A549 (cell line): ENCODE results near the gene TBATA. TPM values are rescaled to one million over a fixed set of nuclear protein-coding genes. Genes with fewer than 3 reads are reported as not detected.

ENCODE experiments used
- ATAC-seq, 2 experiments: fragments of 200-7000 bp in 1 of 2; fragments of >200 bp in 1 of 2; cut with Nextera tagmentation in 1 of 2; cut with Tn5 transposase in 1 of 2; 3 replicates each; pipeline versions ENCODE4 v1.8.0 to v1.9.1; 2018 to 2020; ENCODE audit warnings: mild to moderate bottlenecking in 1 of 2, moderate library complexity in 1 of 2
- CTCF ChIA-PET: fragments of 300-600 bp; sonication (Branson Sonifier 250); formaldehyde crosslinking; extraction: SDS; loops from one replicate; lab custom pipeline; 2021; ENCODE audit warnings: antibody characterized with exemption, inconsistent platforms; lab: Yijun Ruan, JAX
- POLR2A ChIA-PET: fragments of 350-600 bp; formaldehyde crosslinking; extraction: SDS; loops from one replicate; lab custom pipeline; 2021; ENCODE audit warnings: antibody characterized with exemption, inconsistent platforms; lab: Yijun Ruan, JAX
- DNase-seq, 2 experiments: peaks; one replicate each; pipeline versions ENCODE4 v3.0.0 to v3.0.0-alpha.2; 2011 to 2016; ENCODE audit warnings: low read depth in 1 of 2, low spot score in 1 of 2
- FAIRE-seq: peaks from 2 replicates; lab custom pipeline; 2011; peaks lifted over from hg19 to GRCh38; lab: Jason Lieb, UNC
- H3K27ac ChIP-seq, 2 experiments: fragments of >200 bp; sonication (Bioruptor Twin); formaldehyde crosslinking; 3 replicates each; pipeline ENCODE4 v1.5.1; 2016 to 2017
- H3K4me1 ChIP-seq: fragments of >200 bp; sonication (Bioruptor Twin); formaldehyde crosslinking; 3 replicates; pipeline ENCODE4 v1.6.1; 2016
- H3K4me2 ChIP-seq: fragments of >200 bp; sonication (Bioruptor Twin); formaldehyde crosslinking; 3 replicates; pipeline ENCODE4 v1.6.1; 2016
- H3K4me3 ChIP-seq: fragments of >200 bp; sonication (Bioruptor Twin); formaldehyde crosslinking; 3 replicates; pipeline ENCODE4 v1.5.1; 2016
- H3K9me3 ChIP-seq: fragments of >200 bp; sonication (Bioruptor Twin); formaldehyde crosslinking; 3 replicates; pipeline ENCODE4 v1.6.1; 2016
- ATOH8 ChIP-seq: fragments of 250-450 bp; sonication (Bioruptor Pico); IDR thresholded peaks from 2 replicates; pipeline ENCODE4 v1.5.0; 2020; ENCODE audit warnings: low read depth, mild to moderate bottlenecking, moderate library complexity
- BCL3 ChIP-seq: fragments of >200 bp; sonication (Bioruptor Twin); formaldehyde crosslinking; IDR thresholded peaks from 3 replicates; pipeline ENCODE4 v1.6.1; 2016
- BHLHE40 ChIP-seq: IDR thresholded peaks from 2 replicates; pipeline ENCODE4 v1.6.1; 2012; ENCODE audit warnings: low read depth, low read length, inconsistent platforms
- CHD4 ChIP-seq: fragments of 200-600 bp; sonication (generic); IDR thresholded peaks from 2 replicates; pipeline ENCODE4 v1.6.1; 2016; ENCODE audit warnings: antibody characterized with exemption, mild to moderate bottlenecking, borderline replicate concordance
- E2F6 ChIP-seq: IDR thresholded peaks from 2 replicates; pipeline ENCODE4 v1.6.1; 2012; ENCODE audit warnings: low read depth, borderline replicate concordance
- EP300 ChIP-seq, 2 experiments: fragments of >200 bp; sonication (Bioruptor Twin); formaldehyde crosslinking; IDR thresholded peaks; 2 replicates in 1 of 2; 3 replicates in 1 of 2; pipeline ENCODE4 v1.6.1; 2016 to 2017
- ESRRA ChIP-seq: fragments of 150-350 bp; IDR thresholded peaks from 2 replicates; pipeline ENCODE4 v1.6.1; 2014; ENCODE audit warnings: mild to moderate bottlenecking, low read length, borderline replicate concordance
- HDAC2 ChIP-seq: fragments of 200-600 bp; sonication (generic); IDR thresholded peaks from 2 replicates; pipeline ENCODE4 v1.6.1; 2016
- HES2 ChIP-seq: fragments of >200 bp; sonication (Bioruptor Twin); formaldehyde crosslinking; IDR thresholded peaks from 2 replicates; pipeline ENCODE4 v1.6.1; 2016
- HOXA7 ChIP-seq: fragments of 250-450 bp; sonication (Bioruptor Pico); IDR thresholded peaks from 2 replicates; pipeline ENCODE4 v1.5.0; 2020; ENCODE audit warnings: mild to moderate bottlenecking, moderate library complexity
- HOXB13 ChIP-seq: fragments of 250-450 bp; sonication (Bioruptor Pico); IDR thresholded peaks from 2 replicates; pipeline ENCODE4 v1.5.0; 2020; ENCODE audit warnings: low read depth, mild to moderate bottlenecking, moderate library complexity
- HOXB5 ChIP-seq: fragments of 250-450 bp; sonication (Bioruptor Pico); IDR thresholded peaks from 2 replicates; pipeline ENCODE4 v1.5.0; 2020; ENCODE audit warnings: mild to moderate bottlenecking, moderate library complexity
- JUN ChIP-seq, 2 experiments: fragments of >200 bp; sonication (Bioruptor Twin); formaldehyde crosslinking; IDR thresholded peaks; 2 replicates in 1 of 2; 3 replicates in 1 of 2; pipeline ENCODE4 v1.6.1; 2016 to 2017
- KDM1A ChIP-seq: fragments of 200-600 bp; sonication (generic); IDR thresholded peaks from 2 replicates; pipeline ENCODE4 v1.6.1; 2016; ENCODE audit warnings: low read depth, mild to moderate bottlenecking
- KDM5A ChIP-seq: fragments of 200-600 bp; sonication (generic); IDR thresholded peaks from 2 replicates; pipeline ENCODE4 v1.6.1; 2016; ENCODE audit warnings: antibody characterized with exemption, mild to moderate bottlenecking
- MAFK ChIP-seq: fragments of 450-650 bp; IDR thresholded peaks from 2 replicates; pipeline ENCODE4 v1.6.1; 2014; ENCODE audit not compliant: partially characterized antibody
- NPAS2 ChIP-seq: fragments of 250-450 bp; sonication (Bioruptor Pico); IDR thresholded peaks from 2 replicates; pipeline ENCODE4 v1.8.0; 2022; ENCODE audit warnings: mild to moderate bottlenecking, moderate library complexity, borderline replicate concordance
- NR3C1 ChIP-seq: fragments of >200 bp; sonication (Bioruptor Twin); formaldehyde crosslinking; IDR thresholded peaks from 3 replicates; pipeline ENCODE4 v1.6.1; 2017
- PBX3 ChIP-seq: IDR thresholded peaks from 2 replicates; pipeline ENCODE4 v1.6.1; 2012
- POLR2AphosphoS2 ChIP-seq: conservative IDR thresholded peaks from 2 replicates; pipeline ENCODE4 v1.6.1; 2012; ENCODE audit warnings: low read length, improper control_type of control experiment, inconsistent platforms
- RARB ChIP-seq: fragments of 250-450 bp; sonication (Bioruptor Pico); IDR thresholded peaks from 2 replicates; pipeline ENCODE4 v1.8.0; 2021; ENCODE audit warnings: mild to moderate bottlenecking, moderate library complexity
- RFX5 ChIP-seq: fragments of 450-650 bp; IDR thresholded peaks from 2 replicates; pipeline ENCODE4 v1.7.1; 2014; ENCODE audit warnings: antibody characterized with exemption, mild to moderate bottlenecking, moderate library complexity
- RNF2 ChIP-seq: fragments of 200-600 bp; sonication (generic); IDR thresholded peaks from 2 replicates; pipeline ENCODE4 v1.6.1; 2016; ENCODE audit warnings: low read depth, mild to moderate bottlenecking, antibody characterized with exemption, moderate library complexity, borderline replicate concordance
- SMC3 ChIP-seq: fragments of >200 bp; sonication (Bioruptor Twin); formaldehyde crosslinking; IDR thresholded peaks from 3 replicates; pipeline ENCODE4 v1.6.1; 2018; ENCODE audit warnings: inconsistent platforms
- SREBF2 ChIP-seq: fragments of 450-650 bp; IDR thresholded peaks from 2 replicates; pipeline ENCODE4 v1.6.1; 2014; ENCODE audit warnings: mild to moderate bottlenecking, moderate library complexity
- TFCP2L1 ChIP-seq: fragments of 250-450 bp; sonication (Bioruptor Pico); IDR thresholded peaks from 2 replicates; pipeline ENCODE4 v1.5.0; 2021; ENCODE audit warnings: mild to moderate bottlenecking
- USF2 ChIP-seq: fragments of 450-650 bp; IDR thresholded peaks from 2 replicates; pipeline ENCODE4 v1.6.1; 2014; ENCODE audit warnings: antibody characterized with exemption
- ZSCAN20 ChIP-seq: fragments of 250-450 bp; sonication (Bioruptor Pico); IDR thresholded peaks from 2 replicates; pipeline ENCODE4 v1.8.0; 2022; ENCODE audit warnings: mild to moderate bottlenecking, moderate library complexity
- WGBS: methylation state at CpG from one replicate; pipeline ENCODE4 v1.1.6; 2017; ENCODE audit errors: missing lambda C conversion rate; 5-methylcytosine and 5-hydroxymethylcytosine counted together
- polyA plus RNA-seq, 4 experiments: library from polyadenylated mRNA; depleted of rRNA in 3 of 4; stranded (reverse); fragments of >200 nt; fragmentation: RNase III in 1 of 4; extraction: RNeasy Plus Mini Kit Qiagen cat#74134 plus additional on column Dnase treatment in 1 of 4; gene quantifications; 2 replicates in 3 of 4; 3 replicates in 1 of 4; pipeline ENCODE4 v1.2.3, GENCODE V29; 2011 to 2017

Gene TBATA
- polyA plus RNA-seq, 2 of the 4 experiments (the other 2 are of a cell fraction): not detected

GRCh38 chr10:70809726-70810125 is 24.5 kb upstream of the TBATA start:
- POLR2A ChIA-PET: no interaction called here
- no peaks in the 10 kb centered on the region for H3K9me3 ChIP-seq
- H3K4me2 ChIP-seq: no peak overlapping the region
- H3K27ac ChIP-seq: no peak overlapping the region
- no peak overlapping the region for H3K4me3 ChIP-seq
- ATAC-seq (no peak), DNase-seq (no peak), FAIRE-seq (no peak)
- CTCF ChIA-PET: interaction anchor here (0.5 to 1.1 kb wide), 3 partner anchors 13 to 302 kb away, joined by 3 to 5 read pairs (median 4); no protein-coding TSS in a partner anchor
- WGBS: 39% methylated on average over 2 of the region's 2 CpGs
- no peaks in the 10 kb centered on the region for H3K4me1 ChIP-seq
- no peak for TF ChIP-seq HOXB13 (CRISPR knock-in tag)
- no peak for TF ChIP-seq BCL3
- no peak for TF ChIP-seq MAFK
- no peak for TF ChIP-seq CHD4
- TF ChIP-seq HDAC2: no peak
- TF ChIP-seq PBX3: no peak
- no peak for TF ChIP-seq KDM1A
- TF ChIP-seq POLR2AphosphoS2: no peak
- no peak for TF ChIP-seq USF2
- TF ChIP-seq EP300 (IDR thresholded peaks at IDR 0.05): no peak
- no peak for TF ChIP-seq SREBF2
- TF ChIP-seq RFX5: no peak
- no peak for TF ChIP-seq HOXB5
- no peak for TF ChIP-seq NPAS2 (CRISPR knock-in tag)

GRCh38 chr10:70809011-70809611 is 23.9 kb upstream of the TBATA start:
- Histone ChIP-seq H3K9me3 (no peaks in the 10 kb centered on the region), H3K27ac (no peak overlapping the region), H3K4me3 (no peak overlapping the region), H3K4me1 (peaks cover 4% of the 10 kb centered on the region; the same call in 1 of the 3 replicates), H3K4me2 (no peak overlapping the region)
- ChIA-PET POLR2A (no interaction called here), CTCF (interaction anchor here (0.6 to 1.1 kb wide), 4 partner anchors 12 to 71 kb away, joined by 3 to 5 read pairs (median 3); no protein-coding TSS in a partner anchor)
- DNase-seq (no peak), ATAC-seq (no peak), FAIRE-seq (no peak)
- 81% methylated on average over 4 of the region's 6 CpGs for WGBS
- TF ChIP-seq BHLHE40 (no peak), TFCP2L1 (no peak), EP300 (IDR thresholded peaks at IDR 0.05) (no peak), E2F6 (no peak), RARB (CRISPR knock-in tag) (no peak)
- TF ChIP-seq, all 56 proteins: peak for 0

GRCh38 chr10:70807556-70807955 is 22.4 kb upstream of the TBATA start:
- ChIA-PET CTCF (interaction anchor here (1.4 to 1.8 kb wide), 2 partner anchors 9 to 96 kb away, joined by 4 to 5 read pairs; no protein-coding TSS in a partner anchor), POLR2A (no interaction called here)
- H3K4me1 ChIP-seq: peaks cover 5% of the 10 kb centered on the region; the same call in 1 of the 3 replicates
- H3K4me2 ChIP-seq: no peak overlapping the region
- H3K4me3 ChIP-seq: no peak overlapping the region
- no peak overlapping the region for H3K27ac ChIP-seq
- no peaks in the 10 kb centered on the region for H3K9me3 ChIP-seq
- no peak for FAIRE-seq
- no peak for ATAC-seq
- WGBS: 29% methylated on average over 3 of the region's 3 CpGs
- no peak for DNase-seq
- TF ChIP-seq HOXB13 (CRISPR knock-in tag) (no peak), ESRRA (no peak), HES2 (no peak), HOXA7 (CRISPR knock-in tag) (no peak), E2F6 (no peak), ATOH8 (CRISPR knock-in tag) (no peak), NR3C1 (no peak), HDAC2 (no peak), JUN (IDR thresholded peaks at IDR 0.05) (no peak), HOXB5 (no peak), KDM5A (no peak), USF2 (no peak), ZSCAN20 (CRISPR knock-in tag) (no peak), POLR2AphosphoS2 (no peak), RNF2 (no peak), SMC3 (no peak)
